Liver (tissue), 9 donors: ENCODE measurements around the gene NOS3. TPM values are rescaled to one million over a fixed set of nuclear protein-coding genes. Genes with fewer than 3 reads are reported as not detected.

Experiments
- DNase-seq: peaks from one replicate; pipeline ENCODE4 v3.0.0-alpha.2; 2017; ENCODE audit warnings: low spot score
- H3K27ac ChIP-seq, 2 donors: one replicate each; pipeline ENCODE4 v1.7.0; 2013; ENCODE audit warnings: inconsistent platforms in 2 of 2, low read length in 2 of 2, control low read depth in 1 of 2, low read depth in 1 of 2, mild to moderate bottlenecking in 1 of 2
- H3K27me3 ChIP-seq, 4 donors: one replicate each; pipeline versions ENCODE4 v1.6.1 to v1.7.0; 2013; ENCODE audit warnings: low read length in 3 of 4, inconsistent platforms in 1 of 4, mild to moderate bottlenecking in 1 of 4, moderate library complexity in 1 of 4; ENCODE audit not compliant: control insufficient read depth in 4 of 4, insufficient read depth in 4 of 4
- H3K36me3 ChIP-seq, 4 donors: one replicate each; pipeline versions ENCODE4 v1.6.1 to v1.7.0; 2013; ENCODE audit warnings: low read length in 3 of 4, mild to moderate bottlenecking in 3 of 4, low read depth in 1 of 4, moderate library complexity in 1 of 4; ENCODE audit not compliant: control insufficient read depth in 4 of 4, insufficient read depth in 3 of 4
- H3K4me1 ChIP-seq, 4 donors: one replicate each; pipeline versions ENCODE4 v1.6.1 to v1.7.0; 2013; ENCODE audit warnings: low read length in 3 of 4, mild to moderate bottlenecking in 3 of 4, moderate library complexity in 1 of 4; ENCODE audit not compliant: control insufficient read depth in 4 of 4, insufficient read depth in 4 of 4
- H3K4me3 ChIP-seq, 3 donors: one replicate each; pipeline versions ENCODE4 v1.6.1 to v1.7.0; 2013; ENCODE audit warnings: low read length in 3 of 3, control low read depth in 1 of 3, low read depth in 1 of 3, mild to moderate bottlenecking in 1 of 3
- H3K9ac ChIP-seq, 2 donors: one replicate each; pipeline ENCODE4 v1.7.0; 2013; ENCODE audit warnings: low read length in 2 of 2, mild to moderate bottlenecking in 2 of 2, moderate library complexity in 2 of 2, control low read depth in 1 of 2, low read depth in 1 of 2
- H3K9me3 ChIP-seq, 4 donors: one replicate each; pipeline versions ENCODE4 v1.6.1 to v1.7.0; 2013; ENCODE audit warnings: low read length in 3 of 4; ENCODE audit not compliant: control insufficient read depth in 4 of 4
- ATF3 ChIP-seq: IDR thresholded peaks from 2 replicates; pipeline ENCODE4 v1.6.1; 2016; ENCODE audit warnings: antibody characterized with exemption
- CTCF ChIP-seq: fragments of 150-350 bp; IDR thresholded peaks from 2 replicates; pipeline ENCODE4 v1.5.1; 2017; ENCODE audit warnings: improper control_type of control experiment, low read depth, low read length; ENCODE audit not compliant: missing input control
- EGR1 ChIP-seq, 2 donors: IDR thresholded peaks; 2 replicates each; pipeline ENCODE4 v1.6.1; 2016 to 2018; ENCODE audit warnings: antibody characterized with exemption in 2 of 2, low read depth in 2 of 2
- FOXA1 ChIP-seq: IDR thresholded peaks from 2 replicates; pipeline ENCODE4 v1.6.1; 2016; ENCODE audit warnings: antibody characterized with exemption
- FOXA2 ChIP-seq: IDR thresholded peaks from 2 replicates; pipeline ENCODE4 v1.6.1; 2016; ENCODE audit warnings: antibody characterized with exemption
- GABPA ChIP-seq, 2 donors: IDR thresholded peaks in 1 of 2; conservative IDR thresholded peaks in 1 of 2; 2 replicates each; pipeline ENCODE4 v1.6.1; 2016; ENCODE audit warnings: antibody characterized with exemption in 2 of 2, mild to moderate bottlenecking in 1 of 2, moderate library complexity in 1 of 2
- NR2F2 ChIP-seq: IDR thresholded peaks from 2 replicates; pipeline ENCODE4 v1.6.1; 2016; ENCODE audit warnings: antibody characterized with exemption
- REST ChIP-seq: IDR thresholded peaks from 2 replicates; pipeline ENCODE4 v1.6.1; 2016; ENCODE audit warnings: antibody characterized with exemption, mild to moderate bottlenecking
- SP1 ChIP-seq: IDR thresholded peaks from 2 replicates; pipeline ENCODE4 v1.6.1; 2018; ENCODE audit warnings: antibody characterized with exemption, mild to moderate bottlenecking
- YY1 ChIP-seq: IDR thresholded peaks from 2 replicates; pipeline ENCODE4 v1.6.1; 2016; ENCODE audit warnings: antibody characterized with exemption, mild to moderate bottlenecking
- WGBS: extraction: QIAGEN DNeasy Blood & Tissue Kit; methylation state at CpG from one replicate; pipeline ENCODE4 v1.1.7; 2013; 5-methylcytosine and 5-hydroxymethylcytosine counted together
- polyA plus RNA-seq, 2 donors: library from polyadenylated mRNA; stranded (reverse) in 1 of 2; unstranded in 1 of 2; fragments of 200-250 nt in 1 of 2; fragments of >200 nt in 1 of 2; fragmentation: Nextera tagmentation in 1 of 2; extraction: Ambion mirVana in 1 of 2; gene quantifications; one replicate each; pipeline versions ENCODE4 v1.2.1 to v1.2.3, GENCODE V29; 2013 to 2015
- total RNA-seq, 2 donors: library from RNA; depleted of rRNA; stranded (reverse); fragments of >200 nt; gene quantifications; one replicate each; pipeline ENCODE4 v1.2.3, GENCODE V29; 2014
- donor health status: healthy.
- donor health status: healthy.
- donor health status: healthy.
- donor health status: healthy.
- donor health status: healthy.

Gene NOS3
- total and polyA plus RNA-seq, 4 donors: 1.6 to 6.1 (median 5.1) TPM

GRCh38 chr7:150956395-150957132 is 34.3 kb upstream of the NOS3 start:
- Histone ChIP-seq H3K4me3 (no peak overlapping the region), H3K9ac (no peak overlapping the region), H3K27ac (no peak overlapping the region), H3K9me3 (no peaks in the 10 kb centered on the region), H3K27me3 (peaks cover 0 to 7% (median 0%) of the 10 kb centered on the region in 4 donors), H3K4me1 (no peaks in the 10 kb centered on the region), H3K36me3 (no peaks in the 10 kb centered on the region)
- DNase-seq: no peak
- TF ChIP-seq REST (no peak), FOXA2 (no peak), FOXA1 (no peak)
- 87% methylated on average over 9 of the region's 9 CpGs for WGBS

GRCh38 chr7:150957133-150958020 is 33.4 kb upstream of the NOS3 start:
- Histone ChIP-seq H3K9ac (no peak overlapping the region), H3K27ac (no peak overlapping the region), H3K36me3 (no peaks in the 10 kb centered on the region), H3K27me3 (peaks cover 0 to 7% (median 0%) of the 10 kb centered on the region in 4 donors), H3K9me3 (no peaks in the 10 kb centered on the region), H3K4me1 (no peaks in the 10 kb centered on the region), H3K4me3 (no peak overlapping the region)
- TF ChIP-seq NR2F2 (no peak), EGR1 (IDR thresholded peaks at IDR 0.05; ENCODE audit: low read depth in 2 of 2) (no peak), FOXA1 (no peak), GABPA (IDR thresholded peaks at IDR 0.05 in 1 of 2, conservative IDR thresholded peaks at IDR 0.05 in 1 of 2) (no peak), REST (no peak), SP1 (no peak), ATF3 (no peak), CTCF (no peak), YY1 (no peak)
- WGBS: 82% methylated on average over 26 of the region's 26 CpGs
- DNase-seq: no peak
